Activated T-helper 1 cell treated with anti-CD3 and anti-CD28 coated beads, Interleukin-12 subunit alpha, Interleukin-12 subunit beta, Interleukin-2, Interleukin-4 antibody, amounts not matched to agents 30 ng/mL and 10 ng/mL and 1 ng/mL, durations not matched to agents 14 hours and 24 hours and 36 hours (primary cell): ENCODE measurements around the gene RBCK1. TPM values are rescaled to one million over a fixed set of nuclear protein-coding genes. Genes with fewer than 3 reads are reported as not detected.
A peak's percentile ranks its signal among the peaks of the same experiment; 100 is the strongest.

Experiments
- DNase-seq: peaks from one replicate; pipeline ENCODE4 v3.0.0; 2021; ENCODE audit warnings: low spot score
- H3K27ac Mint-ChIP-seq: one replicate; pipeline ENCODE4 v1.8.0; 2021; ENCODE audit warnings: mild to moderate bottlenecking, mixed read lengths
- H3K27me3 Mint-ChIP-seq: one replicate; pipeline ENCODE4 v1.8.0; 2022; ENCODE audit warnings: mild to moderate bottlenecking, moderate library complexity, mixed read lengths; ENCODE audit not compliant: insufficient read depth
- H3K36me3 Mint-ChIP-seq: one replicate; pipeline ENCODE4 v1.8.0; 2021; ENCODE audit warnings: low read depth, mixed read lengths
- H3K4me1 Mint-ChIP-seq: one replicate; pipeline ENCODE4 v1.8.0; 2021; ENCODE audit warnings: low read depth, mixed read lengths
- H3K4me3 Mint-ChIP-seq: one replicate; pipeline ENCODE4 v1.8.0; 2021; ENCODE audit warnings: mild to moderate bottlenecking, moderate library complexity, mixed read lengths
- H3K9me3 Mint-ChIP-seq: one replicate; pipeline ENCODE4 v1.8.0; 2021; ENCODE audit warnings: mixed read lengths
- intact Hi-C: fragments of 100-400 bp; cut with micrococcal nuclease; formaldehyde crosslinking; loops from one replicate; pipeline ENCODE4 v1.15.1; 2024
- total RNA-seq: library from RNA; stranded (reverse); gene quantifications from 2 replicates; pipeline ENCODE4 v1.2.3, GENCODE V29; 2022

RBCK1 gene
- total RNA-seq, 1 donor from 2014 or later = 132 TPM

- Mint-ChIP-seq H3K27ac (no peak overlapping the region), H3K4me3 (no peak overlapping the region), H3K36me3 (peaks cover 23% of the 10 kb centered on the region), H3K4me1 (peaks cover 21% of the 10 kb centered on the region), H3K27me3 (no peaks in the 10 kb centered on the region), H3K9me3 (no peaks in the 10 kb centered on the region)
- intact Hi-C loops = no loop called here
- no peak for DNase-seq
Observed at GRCh38 chr20:396619-397431, 11.3 kb upstream of the RBCK1 start.

- H3K27me3 Mint-ChIP-seq = no peaks in the 10 kb centered on the region
- no peak overlapping the region for H3K27ac Mint-ChIP-seq
- no peak overlapping the region for H3K4me3 Mint-ChIP-seq
- no peak for DNase-seq
- peaks cover 25% of the 10 kb centered on the region for H3K4me1 Mint-ChIP-seq
- intact Hi-C loops = no loop called here
- H3K36me3 Mint-ChIP-seq = peaks cover 19% of the 10 kb centered on the region
- no peaks in the 10 kb centered on the region for H3K9me3 Mint-ChIP-seq
Observed at GRCh38 chr20:397432-398237, 10.5 kb upstream of the RBCK1 start.

- intact Hi-C loops = no loop called here
- H3K27ac Mint-ChIP-seq = no peak overlapping the region
- H3K4me1 Mint-ChIP-seq = peaks cover 25% of the 10 kb centered on the region
- H3K9me3 Mint-ChIP-seq = peaks cover 6% of the 10 kb centered on the region
- H3K27me3 Mint-ChIP-seq = no peaks in the 10 kb centered on the region
- H3K36me3 Mint-ChIP-seq = peaks cover 10% of the 10 kb centered on the region
- no peak overlapping the region for H3K4me3 Mint-ChIP-seq
- DNase-seq = no peak
Observed at GRCh38 chr20:399182-399707, 8.9 kb upstream of the RBCK1 start.

- Mint-ChIP-seq H3K36me3 (peaks cover 10% of the 10 kb centered on the region), H3K27me3 (no peaks in the 10 kb centered on the region), H3K9me3 (peaks cover 6% of the 10 kb centered on the region), H3K4me1 (peaks cover 25% of the 10 kb centered on the region), H3K4me3 (no peak overlapping the region), H3K27ac (no peak overlapping the region)
- intact Hi-C loops = no loop called here
- no peak for DNase-seq
Observed at GRCh38 chr20:400128-400453, 8.0 kb upstream of the RBCK1 start.

GRCh38 chr20:400454-401275, 7.4 kb upstream of the RBCK1 start:
- Mint-ChIP-seq H3K27me3 (no peaks in the 10 kb centered on the region), H3K9me3 (peaks cover 6% of the 10 kb centered on the region), H3K4me1 (peaks cover 25% of the 10 kb centered on the region), H3K27ac (no peak overlapping the region), H3K4me3 (no peak overlapping the region), H3K36me3 (peaks cover 10% of the 10 kb centered on the region)
- no peak for DNase-seq
- intact Hi-C loops = no loop called here

- H3K9me3 Mint-ChIP-seq = peaks cover 6% of the 10 kb centered on the region
- no peak overlapping the region for H3K4me3 Mint-ChIP-seq
- H3K36me3 Mint-ChIP-seq = peaks cover 10% of the 10 kb centered on the region
- intact Hi-C loops = no loop called here
- H3K27me3 Mint-ChIP-seq = no peaks in the 10 kb centered on the region
- peaks cover 29% of the 10 kb centered on the region for H3K4me1 Mint-ChIP-seq
- peak overlapping the region; percentile 55 for H3K27ac Mint-ChIP-seq
- no peak for DNase-seq
Observed at GRCh38 chr20:401682-402495, 6.2 kb upstream of the RBCK1 start.

- H3K36me3 Mint-ChIP-seq = peaks cover 7% of the 10 kb centered on the region
- intact Hi-C loops = no loop called here
- DNase-seq = no peak
- no peak overlapping the region for H3K4me3 Mint-ChIP-seq
- peaks cover 35% of the 10 kb centered on the region for H3K4me1 Mint-ChIP-seq
- H3K9me3 Mint-ChIP-seq = peaks cover 6% of the 10 kb centered on the region
- H3K27ac Mint-ChIP-seq = no peak overlapping the region
- no peaks in the 10 kb centered on the region for H3K27me3 Mint-ChIP-seq
Observed at GRCh38 chr20:402496-402885, 5.6 kb upstream of the RBCK1 start.

GRCh38 chr20:402898-403581, 5.1 kb upstream of the RBCK1 start:
- intact Hi-C loops = no loop called here
- no peak overlapping the region for H3K4me3 Mint-ChIP-seq
- H3K4me1 Mint-ChIP-seq = peaks cover 35% of the 10 kb centered on the region
- no peak for DNase-seq
- peaks cover 6% of the 10 kb centered on the region for H3K36me3 Mint-ChIP-seq
- H3K27ac Mint-ChIP-seq = no peak overlapping the region
- H3K27me3 Mint-ChIP-seq = no peaks in the 10 kb centered on the region
- peaks cover 6% of the 10 kb centered on the region for H3K9me3 Mint-ChIP-seq

- Mint-ChIP-seq H3K9me3 (peaks cover 6% of the 10 kb centered on the region), H3K27ac (no peak overlapping the region), H3K4me1 (peaks cover 35% of the 10 kb centered on the region), H3K27me3 (no peaks in the 10 kb centered on the region), H3K4me3 (no peak overlapping the region), H3K36me3 (peaks cover 4% of the 10 kb centered on the region)
- no peak for DNase-seq
- intact Hi-C loops = no loop called here
Observed at GRCh38 chr20:403582-403957, 4.5 kb upstream of the RBCK1 start.

GRCh38 chr20:404088-404487, 4.0 kb upstream of the RBCK1 start:
- intact Hi-C loops = no loop called here

GRCh38 chr20:406200-407132, 1.6 kb upstream of the RBCK1 start:
- no peak for DNase-seq
- Mint-ChIP-seq H3K36me3 (peaks cover 29% of the 10 kb centered on the region), H3K4me1 (peaks cover 49% of the 10 kb centered on the region), H3K4me3 (peak overlapping the region; percentile 86), H3K27me3 (no peaks in the 10 kb centered on the region), H3K27ac (peak overlapping the region; percentile 95), H3K9me3 (peaks cover 6% of the 10 kb centered on the region)
- intact Hi-C loops = loop anchor here (1.0 kb wide), 5 partner anchors 27 to 137 kb away; partner anchors contain the start of genes CSNK2A1 and TBC1D20

More at GRCh38 chr20:404088-404487, 4.0 kb upstream of the RBCK1 start:
- H3K36me3 Mint-ChIP-seq = peaks cover 7% of the 10 kb centered on the region
- no peak overlapping the region for H3K27ac Mint-ChIP-seq
- H3K4me1 Mint-ChIP-seq = peaks cover 38% of the 10 kb centered on the region
- DNase-seq = no peak
- no peak overlapping the region for H3K4me3 Mint-ChIP-seq
- H3K27me3 Mint-ChIP-seq = no peaks in the 10 kb centered on the region
- H3K9me3 Mint-ChIP-seq = peaks cover 6% of the 10 kb centered on the region
